Activated CD4-positive, CD25-positive, alpha-beta regulatory T cell treated with anti-CD3 and anti-CD28 coated beads, Interleukin-2, amount 50 U/mL, for 16 hours (primary cell): Measurements from ENCODE around the gene CARMIL1.

Experiments used
- DNase-seq: peaks from one replicate; pipeline ENCODE4 v3.0.0-alpha.2; 2020; ENCODE audit warnings: low read depth, low spot score

Gene CARMIL1

GRCh38 chr6:25614052-25614451 lies 334.9 kb downstream of the CARMIL1 start:
- no peak for DNase-seq

- DNase-seq: no peak
These were observed 336.3 kb downstream of the CARMIL1 start for GRCh38 chr6:25615471-25615870.

- DNase-seq: no peak
These were observed 338.8 kb downstream of the CARMIL1 start for GRCh38 chr6:25617997-25618396.

- DNase-seq: no peak
These were observed 340.0 kb downstream of the CARMIL1 start for GRCh38 chr6:25619217-25619616.

- DNase-seq: no peak
These were observed 341.2 kb downstream of the CARMIL1 start for GRCh38 chr6:25620391-25620790.

- no peak for DNase-seq
These were observed 343.9 kb downstream of the CARMIL1 start for GRCh38 chr6:25623065-25623464.

- no peak for DNase-seq
These were observed 344.7 kb downstream of the CARMIL1 start for GRCh38 chr6:25623879-25624278.

GRCh38 chr6:25627001-25627400 lies 347.8 kb downstream of the CARMIL1 start:
- DNase-seq: no peak

- DNase-seq: no peak
These were observed 349.5 kb downstream of the CARMIL1 start for GRCh38 chr6:25628471-25629197.

GRCh38 chr6:25629198-25629576 lies 350.0 kb downstream of the CARMIL1 start:
- DNase-seq: no peak

GRCh38 chr6:25630508-25631278 lies 351.5 kb downstream of the CARMIL1 start:
- no peak for DNase-seq

GRCh38 chr6:25635886-25636317 lies 356.7 kb downstream of the CARMIL1 start:
- DNase-seq: no peak

- no peak for DNase-seq
These were observed 358.0 kb downstream of the CARMIL1 start for GRCh38 chr6:25637211-25637610.

GRCh38 chr6:25637960-25638434 lies 358.8 kb downstream of the CARMIL1 start:
- DNase-seq: no peak

- no peak for DNase-seq
These were observed 360.5 kb downstream of the CARMIL1 start for GRCh38 chr6:25639653-25640052.

- no peak for DNase-seq
These were observed 361.3 kb downstream of the CARMIL1 start for GRCh38 chr6:25640446-25640845.

- DNase-seq: no peak
These were observed 361.7 kb downstream of the CARMIL1 start for GRCh38 chr6:25640891-25641290.

GRCh38 chr6:25641377-25641776 lies 362.2 kb downstream of the CARMIL1 start:
- no peak for DNase-seq

GRCh38 chr6:25641940-25642666 lies 362.9 kb downstream of the CARMIL1 start:
- DNase-seq: no peak

GRCh38 chr6:25642667-25643328 lies 363.6 kb downstream of the CARMIL1 start:
- no peak for DNase-seq

- DNase-seq: no peak
These were observed 366.7 kb downstream of the CARMIL1 start for GRCh38 chr6:25645916-25646315.

- no peak for DNase-seq
These were observed 370.4 kb downstream of the CARMIL1 start for GRCh38 chr6:25649611-25650010.
